Prostate gland (tissue), 2 donors: ENCODE measurements around the gene ZNF511. TPM values are rescaled to one million over a fixed set of nuclear protein-coding genes. Genes with fewer than 3 reads are reported as not detected.
A peak's percentile ranks its signal among the peaks of the same experiment; 100 is the strongest.

Source experiments
- DNase-seq: peaks from one replicate; pipeline ENCODE4 v3.0.0-alpha.2; 2019; ENCODE audit warnings: low spot score
- H3K27ac ChIP-seq, 2 donors: fragments of 200-600 bp; sonication (generic); 2 replicates each; pipeline ENCODE4 v1.5.1; 2017 to 2019
- H3K27me3 ChIP-seq: fragments of 200-600 bp; sonication (generic); replicated peaks from 2 replicates; pipeline ENCODE4 v1.5.1; 2019; ENCODE audit not compliant: insufficient read depth
- H3K36me3 ChIP-seq, 2 donors: fragments of 200-600 bp; sonication (generic); 1 replicate in 1 of 2; 2 replicates in 1 of 2; pipeline versions ENCODE4 v1.5.1 to v1.8.1; 2017 to 2019
- H3K4me1 ChIP-seq: fragments of 200-600 bp; sonication (generic); replicated peaks from 2 replicates; pipeline ENCODE4 v1.5.1; 2019
- H3K4me3 ChIP-seq, 2 donors: fragments of 200-600 bp; sonication (generic); 2 replicates each; pipeline ENCODE4 v1.5.1; 2017 to 2019
- H3K9me3 ChIP-seq: fragments of 200-600 bp; sonication (generic); 2 replicates; pipeline ENCODE4 v1.5.1; 2017
- POLR2A ChIP-seq: fragments of 450-650 bp; IDR thresholded peaks from one replicate; pipeline ENCODE4 v1.6.1; 2016; ENCODE audit warnings: antibody characterized with exemption, mild to moderate bottlenecking
- POLR2AphosphoS5 ChIP-seq: sonication (generic); formaldehyde crosslinking; IDR thresholded peaks from one replicate; pipeline ENCODE4 v1.6.1; 2017; ENCODE audit warnings: antibody characterized with exemption
- WGBS: methylation state at CpG from one replicate; pipeline ENCODE4 v1.1.5; 2018; 5-methylcytosine and 5-hydroxymethylcytosine counted together
- intact Hi-C: fragments of 100-400 bp; cut with DNase I; formaldehyde crosslinking; loops from one replicate; pipeline ENCODE4 v1.14.2; 2022
- total RNA-seq, 2 donors: library from RNA; depleted of rRNA; stranded (reverse); fragments of >200 nt; gene quantifications; one replicate each; pipeline ENCODE4 v1.1.0, GENCODE V29; 2016
- TF ChIP-seq, protein P1 (sequence below), 4 experiments: fragments of 200-600 bp in 2 of 4; fragments of 450-650 bp in 2 of 4; sonication (generic) in 2 of 4; IDR thresholded peaks; 1 replicate in 3 of 4; 2 replicates in 1 of 4; pipeline ENCODE4 v1.5.1; 2016 to 2019; ENCODE audit warnings: antibody characterized with exemption in 4 of 4, mild to moderate bottlenecking in 2 of 4, moderate library complexity in 2 of 4

Gene ZNF511
- total RNA-seq, 2 donors from 2014 or later: 52.8 to 57.6 TPM

DNA sequence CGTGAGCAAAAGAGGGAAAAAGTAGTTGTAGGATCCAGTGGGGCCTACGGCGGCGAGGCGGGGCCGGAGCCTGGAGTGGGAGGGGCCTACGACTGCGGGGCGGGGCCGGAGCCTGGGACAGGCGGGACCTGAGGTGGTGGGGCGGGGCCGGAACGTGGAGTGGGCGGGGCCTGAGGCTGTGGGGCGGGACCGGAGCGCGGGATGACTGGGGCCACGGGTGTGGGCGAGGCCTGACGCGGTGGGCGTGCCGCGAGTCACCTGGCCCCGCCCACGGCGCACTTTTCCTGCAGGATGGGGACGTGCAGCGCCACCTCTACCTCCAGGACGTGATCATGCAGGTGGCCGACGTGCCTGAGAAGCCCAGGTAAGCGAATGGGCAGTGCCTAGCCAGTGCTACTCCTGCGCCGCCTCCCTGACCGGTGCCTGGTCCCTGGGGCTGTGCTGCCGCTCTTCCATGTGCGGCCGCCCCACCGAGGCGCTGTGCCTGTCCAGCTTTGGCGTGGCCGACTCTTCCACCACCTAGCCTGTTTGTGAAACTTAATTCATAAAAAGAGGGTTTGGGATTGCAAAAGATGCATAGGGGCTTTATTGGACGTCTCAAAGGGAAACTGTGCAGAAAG, 496 bp downstream of the ZNF511 start:
- WGBS: 24% methylated on average over 46 of the region's 46 CpGs
- Histone ChIP-seq H3K9me3 (no peaks in the 10 kb centered on the region), H3K4me1 (peaks cover 6% of the 10 kb centered on the region), H3K4me3 (peak overlapping the region; percentile 70 to 96), H3K27me3 (no peaks in the 10 kb centered on the region), H3K36me3 (no peaks in the 10 kb centered on the region), H3K27ac (peak overlapping the region; percentile 96 to 98)
- peak; percentile 95 for DNase-seq
- intact Hi-C loops: no loop called here
- TF ChIP-seq POLR2A (peak; percentile 31), POLR2AphosphoS5 (peak; percentile 58)
- TF ChIP-seq, protein P1, sequence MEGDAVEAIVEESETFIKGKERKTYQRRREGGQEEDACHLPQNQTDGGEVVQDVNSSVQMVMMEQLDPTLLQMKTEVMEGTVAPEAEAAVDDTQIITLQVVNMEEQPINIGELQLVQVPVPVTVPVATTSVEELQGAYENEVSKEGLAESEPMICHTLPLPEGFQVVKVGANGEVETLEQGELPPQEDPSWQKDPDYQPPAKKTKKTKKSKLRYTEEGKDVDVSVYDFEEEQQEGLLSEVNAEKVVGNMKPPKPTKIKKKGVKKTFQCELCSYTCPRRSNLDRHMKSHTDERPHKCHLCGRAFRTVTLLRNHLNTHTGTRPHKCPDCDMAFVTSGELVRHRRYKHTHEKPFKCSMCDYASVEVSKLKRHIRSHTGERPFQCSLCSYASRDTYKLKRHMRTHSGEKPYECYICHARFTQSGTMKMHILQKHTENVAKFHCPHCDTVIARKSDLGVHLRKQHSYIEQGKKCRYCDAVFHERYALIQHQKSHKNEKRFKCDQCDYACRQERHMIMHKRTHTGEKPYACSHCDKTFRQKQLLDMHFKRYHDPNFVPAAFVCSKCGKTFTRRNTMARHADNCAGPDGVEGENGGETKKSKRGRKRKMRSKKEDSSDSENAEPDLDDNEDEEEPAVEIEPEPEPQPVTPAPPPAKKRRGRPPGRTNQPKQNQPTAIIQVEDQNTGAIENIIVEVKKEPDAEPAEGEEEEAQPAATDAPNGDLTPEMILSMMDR (IDR thresholded peaks at IDR 0.05): peak in 1 of 4 experiments; percentile 15

DNA sequence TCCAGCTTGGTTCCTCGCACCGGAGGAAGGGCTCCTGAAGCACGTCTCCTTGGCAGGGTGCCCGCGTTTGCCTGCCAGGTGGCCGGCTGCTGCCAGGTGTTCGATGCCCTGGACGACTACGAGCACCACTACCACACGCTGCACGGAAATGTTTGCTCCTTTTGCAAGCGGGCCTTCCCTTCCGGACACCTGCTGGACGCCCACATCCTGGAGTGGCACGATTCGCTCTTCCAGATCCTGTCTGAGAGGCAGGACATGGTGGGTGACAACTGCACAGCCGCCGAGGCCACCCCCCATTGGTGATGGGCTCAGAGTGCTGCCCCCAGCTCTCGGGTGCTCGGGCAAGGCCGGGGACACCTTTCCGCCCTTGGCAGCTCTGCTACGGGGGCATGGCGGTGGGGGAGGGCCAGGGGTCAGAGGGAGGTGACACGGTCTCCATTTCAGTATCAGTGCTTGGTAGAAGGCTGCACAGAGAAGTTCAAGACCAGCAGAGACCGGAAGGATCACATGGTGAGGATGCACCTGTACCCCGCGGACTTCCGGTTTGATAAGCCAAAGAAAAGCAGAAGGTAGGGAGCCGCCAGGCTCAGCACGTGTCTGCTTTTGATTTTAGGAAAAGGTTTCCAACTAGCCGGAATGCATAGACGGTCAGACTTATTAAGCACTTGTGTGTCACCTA, 1.1 kb downstream of the ZNF511 start:
- DNase-seq: peak; percentile 36
- 86% methylated on average over 33 of the region's 33 CpGs for WGBS
- intact Hi-C loops: no loop called here
- no peaks in the 10 kb centered on the region for H3K27me3 ChIP-seq
- no peak for TF ChIP-seq POLR2A
- H3K4me1 ChIP-seq: peaks cover 6% of the 10 kb centered on the region
- no peaks in the 10 kb centered on the region for H3K9me3 ChIP-seq
- H3K27ac ChIP-seq: peak overlapping the region; percentile 96 to 98
- no peaks in the 10 kb centered on the region for H3K36me3 ChIP-seq
- peak overlapping the region in 1 of 2 donors; percentile 70 for H3K4me3 ChIP-seq

DNA sequence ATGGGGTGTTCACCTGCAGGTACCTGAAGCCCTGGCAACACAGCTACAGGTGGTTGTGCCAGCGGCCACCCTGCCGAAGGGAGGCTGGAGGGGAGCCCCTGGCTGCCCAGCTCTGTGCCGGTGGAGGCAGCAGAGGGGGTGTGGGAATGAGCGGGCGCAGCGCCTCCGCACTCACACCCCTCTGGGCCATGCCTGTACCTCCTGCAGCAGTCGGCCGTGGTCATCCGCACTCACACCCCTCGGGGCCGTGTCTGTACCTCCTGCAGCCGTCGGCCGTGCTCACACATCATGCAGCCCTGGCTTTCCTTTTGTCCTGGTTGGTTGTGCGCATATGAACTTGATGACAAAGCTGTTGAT, 1.7 kb downstream of the ZNF511 start:
- H3K4me3 ChIP-seq: no peak overlapping the region
- intact Hi-C loops: no loop called here
- no peaks in the 10 kb centered on the region for H3K27me3 ChIP-seq
- 94% methylated on average over 16 of the region's 16 CpGs for WGBS
- TF ChIP-seq, protein P1 (IDR thresholded peaks at IDR 0.05): no peak
- TF ChIP-seq POLR2A (no peak), POLR2AphosphoS5 (no peak)
- H3K36me3 ChIP-seq: no peaks in the 10 kb centered on the region
- no peak for DNase-seq
- no peaks in the 10 kb centered on the region for H3K9me3 ChIP-seq
- no peak overlapping the region for H3K27ac ChIP-seq
- H3K4me1 ChIP-seq: peaks cover 6% of the 10 kb centered on the region

DNA sequence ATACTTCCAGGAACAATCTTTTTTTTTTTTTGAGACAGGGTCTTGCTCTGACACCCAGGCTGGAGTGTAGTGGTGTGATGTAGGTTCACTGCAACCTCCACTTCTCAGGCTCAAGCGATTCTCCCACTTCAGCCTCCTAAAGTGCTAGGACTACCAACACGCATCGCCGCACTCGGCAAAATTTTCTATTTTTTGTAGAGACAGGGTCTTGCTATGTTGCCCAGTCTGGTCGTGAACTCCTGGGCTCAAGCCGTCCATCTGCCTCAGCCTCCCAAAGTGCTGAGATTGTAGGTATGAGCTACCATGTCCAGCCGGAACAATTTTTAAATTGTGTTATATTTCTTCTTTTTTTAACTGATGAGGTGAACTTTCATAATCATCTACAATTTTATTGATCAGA, 2.1 kb downstream of the ZNF511 start:
- TF ChIP-seq POLR2A: no peak
- no peak for TF ChIP-seq POLR2AphosphoS5
- TF ChIP-seq, protein P1 (IDR thresholded peaks at IDR 0.05): no peak
- DNase-seq: no peak
- no peaks in the 10 kb centered on the region for H3K9me3 ChIP-seq
- H3K27ac ChIP-seq: no peak overlapping the region
- peaks cover 6% of the 10 kb centered on the region for H3K4me1 ChIP-seq
- intact Hi-C loops: no loop called here
- no peaks in the 10 kb centered on the region for H3K36me3 ChIP-seq
- H3K4me3 ChIP-seq: no peak overlapping the region
- no peaks in the 10 kb centered on the region for H3K27me3 ChIP-seq
- 97% methylated on average over 8 of the region's 8 CpGs for WGBS

DNA sequence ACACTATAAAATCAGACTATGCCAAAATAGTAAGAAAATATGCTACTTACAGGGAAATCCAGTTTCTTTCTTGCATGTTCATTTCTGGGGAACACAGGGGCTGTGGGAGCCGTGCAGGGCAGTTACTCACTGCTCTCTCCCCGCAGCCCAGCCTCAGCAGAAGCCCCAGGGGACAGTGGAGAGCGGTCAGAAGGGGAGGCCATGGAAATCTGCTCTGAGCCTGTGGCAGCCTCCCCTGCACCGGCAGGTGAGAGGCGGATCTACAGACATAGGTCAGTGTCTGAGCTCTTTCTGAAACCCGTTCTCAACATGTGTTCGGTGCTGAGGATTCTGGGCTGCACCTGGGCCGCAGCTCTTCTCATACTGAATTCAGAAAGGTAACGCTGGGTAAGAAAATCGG, 2.9 kb downstream of the ZNF511 start:
- DNase-seq: no peak
- H3K36me3 ChIP-seq: no peaks in the 10 kb centered on the region
- intact Hi-C loops: no loop called here

More for the DNA sequence above, 2.9 kb downstream of the ZNF511 start:
- Histone ChIP-seq H3K27me3 (no peaks in the 10 kb centered on the region), H3K4me3 (no peak overlapping the region), H3K27ac (no peak overlapping the region), H3K4me1 (peaks cover 6% of the 10 kb centered on the region), H3K9me3 (no peaks in the 10 kb centered on the region)
- WGBS: 85% methylated on average over 10 of the region's 10 CpGs
- no peak for TF ChIP-seq POLR2AphosphoS5
- TF ChIP-seq, protein P1 (IDR thresholded peaks at IDR 0.05): no peak
- no peak for TF ChIP-seq POLR2A
